Measurements from ENCODE around the gene RAB3GAP2.
"Not testable (repeated sequence)": the region's sequence is repeated elsewhere in the genome, so short reads cannot be mapped to it uniquely, and the experiment has no call there.

The RAB3GAP2 gene

GRCh38 chr1:220236278-220236677, 36.0 kb downstream of the RAB3GAP2 start:
- DNase-seq (ENCODE audit: low read depth, low spot score), result not testable (repeated sequence)

GRCh38 chr1:220235462-220235861, 36.8 kb downstream of the RAB3GAP2 start:
- no peak for DNase-seq (ENCODE audit: low read depth, low spot score)

- no peak for DNase-seq (ENCODE audit: low read depth, low spot score)
Observed at GRCh38 chr1:220233927-220234326, 38.3 kb downstream of the RAB3GAP2 start.

GRCh38 chr1:220229771-220230170, 42.5 kb downstream of the RAB3GAP2 start:
- no peak for DNase-seq (ENCODE audit: low read depth, low spot score)

- DNase-seq (ENCODE audit: low read depth, low spot score), result no peak
Observed at GRCh38 chr1:220227393-220227792, 44.9 kb downstream of the RAB3GAP2 start.

GRCh38 chr1:220226752-220227151, 45.5 kb downstream of the RAB3GAP2 start:
- DNase-seq (ENCODE audit: low read depth, low spot score), result no peak

- no peak for DNase-seq (ENCODE audit: low read depth, low spot score)
Observed at GRCh38 chr1:220225957-220226356, 46.3 kb downstream of the RAB3GAP2 start.

- DNase-seq (ENCODE audit: low read depth, low spot score), result no peak
Observed at GRCh38 chr1:220224611-220225124, 47.6 kb downstream of the RAB3GAP2 start.

- DNase-seq (ENCODE audit: low read depth, low spot score), result no peak
Observed at GRCh38 chr1:220224033-220224432, 48.2 kb downstream of the RAB3GAP2 start.

GRCh38 chr1:220222939-220223338, 49.3 kb downstream of the RAB3GAP2 start:
- DNase-seq (ENCODE audit: low read depth, low spot score), result no peak

GRCh38 chr1:220221670-220222069, 50.6 kb downstream of the RAB3GAP2 start:
- no peak for DNase-seq (ENCODE audit: low read depth, low spot score)

GRCh38 chr1:220221269-220221668, 51.0 kb downstream of the RAB3GAP2 start:
- no peak for DNase-seq (ENCODE audit: low read depth, low spot score)

GRCh38 chr1:220220699-220221040, 51.6 kb downstream of the RAB3GAP2 start:
- not testable (repeated sequence) for DNase-seq (ENCODE audit: low read depth, low spot score)

- DNase-seq (ENCODE audit: low read depth, low spot score), result no peak
Observed at GRCh38 chr1:220219865-220220698, 52.2 kb downstream of the RAB3GAP2 start.

- no peak for DNase-seq (ENCODE audit: low read depth, low spot score)
Observed at GRCh38 chr1:220219136-220219442, 53.2 kb downstream of the RAB3GAP2 start.

- peak; percentile 82 for DNase-seq (ENCODE audit: low read depth, low spot score)
Observed at GRCh38 chr1:220218397-220219135, 53.7 kb downstream of the RAB3GAP2 start.

- peak; percentile 13 for DNase-seq (ENCODE audit: low read depth, low spot score)
Observed at GRCh38 chr1:220217383-220217988, 54.8 kb downstream of the RAB3GAP2 start.

- DNase-seq (ENCODE audit: low read depth, low spot score), result no peak
Observed at GRCh38 chr1:220213382-220213983, 58.8 kb downstream of the RAB3GAP2 start.

GRCh38 chr1:220207411-220207810, 64.8 kb downstream of the RAB3GAP2 start:
- no peak for DNase-seq (ENCODE audit: low read depth, low spot score)

GRCh38 chr1:220204758-220205157, 67.5 kb downstream of the RAB3GAP2 start:
- not testable (repeated sequence) for DNase-seq (ENCODE audit: low read depth, low spot score)

- DNase-seq (ENCODE audit: low read depth, low spot score), result no peak
Observed at GRCh38 chr1:220203816-220204215, 68.4 kb downstream of the RAB3GAP2 start.
